NB4 (cell line): Measurements from ENCODE around the gene IQCK.

Experiments
- CTCF ChIP-seq: IDR thresholded peaks from one replicate; pipeline ENCODE4 v1.5.1; 2012; ENCODE audit warnings: low read depth, low read length
- MYC ChIP-seq: IDR thresholded peaks from 2 replicates; pipeline ENCODE4 v1.6.1; 2011; ENCODE audit warnings: low read depth, low read length
- POLR2A ChIP-seq: IDR thresholded peaks from 2 replicates; pipeline ENCODE4 v1.6.1; 2011; ENCODE audit warnings: mild to moderate bottlenecking; ENCODE audit not compliant: insufficient read length; ENCODE audit errors: extremely low read depth
- TF ChIP-seq, protein P1 (sequence below): IDR thresholded peaks from 2 replicates; pipeline ENCODE4 v1.6.1; 2011; ENCODE audit warnings: low read depth, low read length

GRCh38 chr16:19712418-19713058 lies 5.5 kb upstream of the IQCK start:
- TF ChIP-seq CTCF (no peak), POLR2A (no peak), MYC (no peak)
- TF ChIP-seq, protein P1, sequence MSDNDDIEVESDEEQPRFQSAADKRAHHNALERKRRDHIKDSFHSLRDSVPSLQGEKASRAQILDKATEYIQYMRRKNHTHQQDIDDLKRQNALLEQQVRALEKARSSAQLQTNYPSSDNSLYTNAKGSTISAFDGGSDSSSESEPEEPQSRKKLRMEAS = no peak
